H1 (cell line): ENCODE results near the gene SLC39A10. TPM values are rescaled to one million over a fixed set of nuclear protein-coding genes. Genes with fewer than 3 reads are reported as not detected.

ENCODE experiments used
- CTCF ChIA-PET: fragments of 300-600 bp; sonication (Branson Sonifier 250); formaldehyde crosslinking; loops from one replicate; lab custom pipeline; 2021; ENCODE audit not compliant: partially characterized antibody; lab: Charles Lee
- POLR2A ChIA-PET: fragments of 300-600 bp; sonication (Branson Sonifier 250); formaldehyde crosslinking; loops from one replicate; lab custom pipeline; 2021; ENCODE audit warnings: inconsistent platforms; ENCODE audit not compliant: partially characterized antibody; lab: Charles Lee
- DNase-seq, 2 experiments: peaks; one replicate each; pipeline versions ENCODE4 v3.0.0 to v3.0.0-alpha.2; 2010 to 2022; ENCODE audit warnings: low spot score in 2 of 2, low read depth in 1 of 2, mixed read lengths in 1 of 2
- FAIRE-seq: peaks from 2 replicates; lab custom pipeline; 2011; peaks lifted over from hg19 to GRCh38; lab: Jason Lieb, UNC
- H2AFZ ChIP-seq: 2 replicates; pipeline ENCODE4 v1.8.1; 2012; ENCODE audit warnings: low read length, inconsistent platforms
- H2AK5ac ChIP-seq: 2 replicates; pipeline ENCODE4 v1.6.1; 2013; ENCODE audit warnings: low read depth, low read length
- H2BK120ac ChIP-seq: replicated peaks from 2 replicates; pipeline ENCODE3; 2013; ENCODE audit warnings: low read depth, low read length, inconsistent platforms
- H2BK12ac ChIP-seq: 2 replicates; pipeline ENCODE4 v1.6.1; 2013; ENCODE audit warnings: low read depth, low read length
- H2BK15ac ChIP-seq: 2 replicates; pipeline ENCODE4 v1.6.1; 2013; ENCODE audit warnings: low read length
- H2BK20ac ChIP-seq: 2 replicates; pipeline ENCODE4 v1.6.1; 2013; ENCODE audit warnings: low read length
- H2BK5ac ChIP-seq: 2 replicates; pipeline ENCODE4 v1.6.1; 2013; ENCODE audit warnings: low read depth, low read length
- H3K14ac ChIP-seq: 2 replicates; pipeline ENCODE4 v1.6.1; 2013; ENCODE audit warnings: inconsistent platforms; ENCODE audit not compliant: insufficient read length
- H3K18ac ChIP-seq: 2 replicates; pipeline ENCODE4 v1.6.1; 2013; ENCODE audit warnings: low read length; ENCODE audit errors: extremely low read depth
- H3K23ac ChIP-seq: 2 replicates; pipeline ENCODE4 v1.6.1; 2013; ENCODE audit warnings: inconsistent platforms; ENCODE audit not compliant: insufficient read length
- H3K23me2 ChIP-seq: 2 replicates; pipeline ENCODE4 v1.6.1; 2013; ENCODE audit warnings: low read depth, low read length
- H3K27ac ChIP-seq: 2 replicates; pipeline ENCODE4 v1.6.1; 2011; ENCODE audit warnings: low read depth, low read length, inconsistent platforms
- H3K27me3 ChIP-seq, 4 experiments: replicated peaks in 1 of 4; 1 replicate in 1 of 4; 2 replicates in 3 of 4; pipeline versions ENCODE4 v1.6.1 to v1.8.1; 2011 to 2013; ENCODE audit warnings: low read length in 3 of 4, mild to moderate bottlenecking in 3 of 4, inconsistent platforms in 2 of 4, mixed read lengths in 2 of 4, moderate library complexity in 1 of 4; ENCODE audit not compliant: control insufficient read depth in 3 of 4, insufficient read depth in 3 of 4; ENCODE audit errors: extremely low read depth in 1 of 4
- H3K36me3 ChIP-seq, 4 experiments: 2 replicates each; pipeline versions ENCODE4 v1.6.1 to v1.8.1; 2011 to 2013; ENCODE audit warnings: mild to moderate bottlenecking in 4 of 4, low read length in 3 of 4, moderate library complexity in 2 of 4, control low read depth in 1 of 4, inconsistent platforms in 1 of 4; ENCODE audit not compliant: insufficient read depth in 4 of 4, control insufficient read depth in 2 of 4
- H3K4ac ChIP-seq: replicated peaks from 2 replicates; pipeline ENCODE3; 2013; ENCODE audit warnings: low read length, low read depth, mixed read lengths, inconsistent platforms; ENCODE audit not compliant: insufficient read length
- H3K4me1 ChIP-seq, 4 experiments: replicated peaks in 1 of 4; 1 replicate in 1 of 4; 2 replicates in 3 of 4; pipeline versions ENCODE4 v1.6.1 to v1.8.1; 2011 to 2013; ENCODE audit warnings: low read length in 3 of 4, inconsistent platforms in 2 of 4, mixed read lengths in 1 of 4; ENCODE audit not compliant: insufficient read depth in 4 of 4, control insufficient read depth in 3 of 4
- H3K4me2 ChIP-seq, 2 experiments: 2 replicates each; pipeline versions ENCODE4 v1.6.1 to v1.8.1; 2011 to 2013; ENCODE audit warnings: low read depth in 2 of 2, low read length in 2 of 2, control low read depth in 1 of 2, inconsistent platforms in 1 of 2, mild to moderate bottlenecking in 1 of 2; ENCODE audit not compliant: insufficient read depth in 1 of 2
- H3K4me3 ChIP-seq, 4 experiments: fragments of 200-600, 300-600 bp in 1 of 4; sonication (generic), shearing (Covaris generic), sonication (Bioruptor Twin) in 1 of 4; 2 replicates each; pipeline versions ENCODE4 v1.5.1 to v1.8.1; 2011 to 2016; ENCODE audit warnings: low read length in 4 of 4, low read depth in 3 of 4, control low read depth in 2 of 4, inconsistent platforms in 2 of 4, mild to moderate bottlenecking in 2 of 4, mixed read lengths in 1 of 4, moderate library complexity in 1 of 4; ENCODE audit not compliant: insufficient read depth in 2 of 4; ENCODE audit errors: extremely low read depth in 1 of 4
- H3K56ac ChIP-seq: replicated peaks from 2 replicates; pipeline ENCODE3; 2013; ENCODE audit warnings: low read depth, mild to moderate bottlenecking, mixed read lengths, low read length, inconsistent platforms; ENCODE audit not compliant: insufficient read length
- H3K79me1 ChIP-seq: 2 replicates; pipeline ENCODE4 v1.6.1; 2013; ENCODE audit warnings: low read depth, low read length, control low read depth
- H3K79me2 ChIP-seq, 2 experiments: 2 replicates each; pipeline versions ENCODE4 v1.6.1 to v1.8.1; 2012 to 2013; ENCODE audit warnings: low read length in 2 of 2, mild to moderate bottlenecking in 2 of 2, inconsistent platforms in 1 of 2; ENCODE audit not compliant: insufficient read depth in 2 of 2, control insufficient read depth in 1 of 2
- H3K9ac ChIP-seq, 4 experiments: replicated peaks in 1 of 4; 1 replicate in 1 of 4; 2 replicates in 3 of 4; pipeline versions ENCODE4 v1.6.1 to v1.8.1; 2011 to 2013; ENCODE audit warnings: low read depth in 3 of 4, low read length in 3 of 4, control low read depth in 2 of 4, mild to moderate bottlenecking in 2 of 4, moderate library complexity in 2 of 4, inconsistent platforms in 1 of 4; ENCODE audit errors: extremely low read depth in 1 of 4
- H3K9me3 ChIP-seq, 2 experiments: 2 replicates each; pipeline versions ENCODE4 v1.6.1 to v1.8.1; 2012 to 2013; ENCODE audit warnings: mild to moderate bottlenecking in 2 of 2, moderate library complexity in 2 of 2, control low read depth in 1 of 2, inconsistent platforms in 1 of 2, low read depth in 1 of 2, low read length in 1 of 2, mixed read lengths in 1 of 2; ENCODE audit not compliant: insufficient read depth in 2 of 2
- H4K20me1 ChIP-seq, 2 experiments: replicated peaks in 1 of 2; 2 replicates each; pipeline versions ENCODE3 to v1.8.1; 2011 to 2013; ENCODE audit warnings: inconsistent platforms in 2 of 2, low read length in 2 of 2, mild to moderate bottlenecking in 1 of 2; ENCODE audit not compliant: insufficient read depth in 2 of 2, control insufficient read depth in 1 of 2
- H4K5ac ChIP-seq: 2 replicates; pipeline ENCODE4 v1.6.1; 2013; ENCODE audit warnings: low read length, low read depth, mixed read lengths, inconsistent platforms; ENCODE audit not compliant: insufficient read length
- H4K8ac ChIP-seq: 2 replicates; pipeline ENCODE4 v1.8.0; 2013; ENCODE audit warnings: mild to moderate bottlenecking, moderate library complexity, low read length, inconsistent platforms; ENCODE audit not compliant: insufficient read depth; ENCODE audit errors: extremely low read depth
- H4K91ac ChIP-seq: replicated peaks from 2 replicates; pipeline ENCODE3; 2013; ENCODE audit warnings: low read length, mixed read lengths, inconsistent platforms; ENCODE audit not compliant: insufficient read length
- CHD2 ChIP-seq: IDR thresholded peaks from 2 replicates; pipeline ENCODE4 v1.6.1; 2012; ENCODE audit warnings: low read length, improper control_type of control experiment
- CREB1 ChIP-seq: IDR thresholded peaks from 2 replicates; pipeline ENCODE4 v1.6.1; 2012; ENCODE audit warnings: inconsistent platforms
- EP300 ChIP-seq, 2 experiments: IDR thresholded peaks; 1 replicate in 1 of 2; 2 replicates in 1 of 2; pipeline ENCODE4 v1.6.1; 2011 to 2012; ENCODE audit warnings: low read depth in 2 of 2, low read length in 2 of 2, mild to moderate bottlenecking in 2 of 2, borderline replicate concordance in 1 of 2, inconsistent platforms in 1 of 2, moderate library complexity in 1 of 2
- GTF2F1 ChIP-seq: IDR thresholded peaks from 2 replicates; pipeline ENCODE4 v1.6.1; 2012; ENCODE audit warnings: low read depth, low read length, improper control_type of control experiment, borderline replicate concordance
- RAD21 ChIP-seq, 2 experiments: IDR thresholded peaks in 1 of 2; conservative IDR thresholded peaks in 1 of 2; 2 replicates each; pipeline ENCODE4 v1.6.1; 2011; ENCODE audit warnings: low read depth in 2 of 2, low read length in 2 of 2, improper control_type of control experiment in 1 of 2, inconsistent platforms in 1 of 2, mild to moderate bottlenecking in 1 of 2, moderate library complexity in 1 of 2
- SAP30 ChIP-seq: fragments of 300-600 bp; sonication (generic); IDR thresholded peaks from 2 replicates; pipeline ENCODE4 v1.7.1; 2012; ENCODE audit warnings: low read length, moderate library complexity, mild to moderate bottlenecking, inconsistent platforms; ENCODE audit not compliant: insufficient read depth, insufficient replicate concordance
- SRF ChIP-seq: IDR thresholded peaks from 2 replicates; pipeline ENCODE4 v1.6.1; 2011; ENCODE audit warnings: mild to moderate bottlenecking, low read depth, low read length, moderate library complexity
- polyA plus RNA-seq, 7 experiments: library from polyadenylated mRNA; depleted of rRNA in 3 of 7; stranded (reverse) in 5 of 7; unstranded in 2 of 7; fragments of >200 nt in 5 of 7; fragments of 200-250 nt in 2 of 7; gene quantifications; 1 replicate in 5 of 7; 2 replicates in 1 of 7; 4 replicates in 1 of 7; pipeline versions ENCODE4 v1.2.1 to v1.2.3, GENCODE V29; 2011 to 2013; ENCODE audit warnings: missing spikeins in 2 of 7, mixed read lengths in 2 of 7
- total RNA-seq: library from RNA; stranded (reverse); fragmentation: NEBNext Ultra II Directional; extraction: Animal tissue kit (Norgen Biotek cat#: 25700); gene quantifications from 2 replicates; pipeline ENCODE4 v1.2.1, GENCODE V29; 2021
- TF ChIP-seq, protein P1 (sequence below), 3 experiments: IDR thresholded peaks; 1 replicate in 2 of 3; 2 replicates in 1 of 3; pipeline versions ENCODE4 v1.5.1 to v1.6.1; 2011; ENCODE audit warnings: low read length in 3 of 3, mild to moderate bottlenecking in 3 of 3, inconsistent platforms in 2 of 3, low read depth in 1 of 3, moderate library complexity in 1 of 3; ENCODE audit not compliant: insufficient read depth in 1 of 3; ENCODE audit errors: control extremely low read depth in 1 of 3
- TF ChIP-seq, protein P2 (sequence below): IDR thresholded peaks from 2 replicates; pipeline ENCODE4 v1.6.1; 2011; ENCODE audit warnings: low read length, improper control_type of control experiment
- TF ChIP-seq, protein P3 (sequence below): IDR thresholded peaks from 2 replicates; pipeline ENCODE4 v1.6.1; 2012; ENCODE audit warnings: inconsistent platforms

Gene SLC39A10
- total and polyA plus RNA-seq, 2 of the 8 experiments (the other 6 are each of a cell fraction or from before 2014, with no cell fraction given), result 68.1 to 234 TPM

DNA sequence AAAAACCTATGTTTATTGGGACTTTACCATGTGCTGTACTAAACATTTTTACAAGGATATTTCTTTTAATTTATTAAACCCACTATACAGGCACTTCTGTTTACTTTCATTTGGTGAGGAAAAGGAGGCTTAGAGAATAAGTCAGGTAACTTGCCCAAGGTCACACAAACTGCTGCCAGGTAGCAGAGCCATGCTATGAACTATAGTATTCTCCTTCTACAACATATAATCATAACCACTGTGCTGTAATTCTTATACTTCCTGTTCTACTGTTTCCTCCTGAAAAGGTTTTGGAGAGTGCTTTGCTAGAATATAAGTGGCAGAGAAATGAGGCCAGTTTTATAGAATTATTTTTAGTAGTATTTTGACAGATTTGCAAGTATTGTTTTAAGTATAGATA, 29.5 kb downstream of the SLC39A10 start:
- CTCF ChIA-PET, result interaction anchor here (4.9 kb wide), 1 partner anchor 13 kb away, joined by 26 read pairs; no protein-coding TSS in a partner anchor
- TF ChIP-seq, protein P1, sequence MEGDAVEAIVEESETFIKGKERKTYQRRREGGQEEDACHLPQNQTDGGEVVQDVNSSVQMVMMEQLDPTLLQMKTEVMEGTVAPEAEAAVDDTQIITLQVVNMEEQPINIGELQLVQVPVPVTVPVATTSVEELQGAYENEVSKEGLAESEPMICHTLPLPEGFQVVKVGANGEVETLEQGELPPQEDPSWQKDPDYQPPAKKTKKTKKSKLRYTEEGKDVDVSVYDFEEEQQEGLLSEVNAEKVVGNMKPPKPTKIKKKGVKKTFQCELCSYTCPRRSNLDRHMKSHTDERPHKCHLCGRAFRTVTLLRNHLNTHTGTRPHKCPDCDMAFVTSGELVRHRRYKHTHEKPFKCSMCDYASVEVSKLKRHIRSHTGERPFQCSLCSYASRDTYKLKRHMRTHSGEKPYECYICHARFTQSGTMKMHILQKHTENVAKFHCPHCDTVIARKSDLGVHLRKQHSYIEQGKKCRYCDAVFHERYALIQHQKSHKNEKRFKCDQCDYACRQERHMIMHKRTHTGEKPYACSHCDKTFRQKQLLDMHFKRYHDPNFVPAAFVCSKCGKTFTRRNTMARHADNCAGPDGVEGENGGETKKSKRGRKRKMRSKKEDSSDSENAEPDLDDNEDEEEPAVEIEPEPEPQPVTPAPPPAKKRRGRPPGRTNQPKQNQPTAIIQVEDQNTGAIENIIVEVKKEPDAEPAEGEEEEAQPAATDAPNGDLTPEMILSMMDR (IDR thresholded peaks at IDR 0.05; ENCODE audit: control extremely low read depth in 1 of 3, insufficient read depth in 1 of 3, low read depth in 1 of 3, low read length in 3 of 3), result no peak
- no peak for TF ChIP-seq SAP30
- TF ChIP-seq, protein P2, sequence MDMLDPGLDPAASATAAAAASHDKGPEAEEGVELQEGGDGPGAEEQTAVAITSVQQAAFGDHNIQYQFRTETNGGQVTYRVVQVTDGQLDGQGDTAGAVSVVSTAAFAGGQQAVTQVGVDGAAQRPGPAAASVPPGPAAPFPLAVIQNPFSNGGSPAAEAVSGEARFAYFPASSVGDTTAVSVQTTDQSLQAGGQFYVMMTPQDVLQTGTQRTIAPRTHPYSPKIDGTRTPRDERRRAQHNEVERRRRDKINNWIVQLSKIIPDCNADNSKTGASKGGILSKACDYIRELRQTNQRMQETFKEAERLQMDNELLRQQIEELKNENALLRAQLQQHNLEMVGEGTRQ, result no peak
- no peak for TF ChIP-seq EP300 (IDR thresholded peaks at IDR 0.05; ENCODE audit: borderline replicate concordance in 1 of 2, low read depth in 2 of 2, low read length in 2 of 2)
- TF ChIP-seq GTF2F1, result no peak
- TF ChIP-seq, protein P3, sequence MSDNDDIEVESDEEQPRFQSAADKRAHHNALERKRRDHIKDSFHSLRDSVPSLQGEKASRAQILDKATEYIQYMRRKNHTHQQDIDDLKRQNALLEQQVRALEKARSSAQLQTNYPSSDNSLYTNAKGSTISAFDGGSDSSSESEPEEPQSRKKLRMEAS, result no peak
- no peak for TF ChIP-seq RAD21 (IDR thresholded peaks at IDR 0.05 in 1 of 2, conservative IDR thresholded peaks at IDR 0.05 in 1 of 2; ENCODE audit: low read depth in 2 of 2, low read length in 2 of 2)
- no peak for TF ChIP-seq CHD2
- no peak for TF ChIP-seq SRF
- no peak for TF ChIP-seq CREB1

More for the DNA sequence above, 29.5 kb downstream of the SLC39A10 start:
- Histone ChIP-seq H2AFZ (no peak overlapping the region), H2BK12ac (no peak overlapping the region), H3K4me2 (no peak overlapping the region), H3K9ac (no peak overlapping the region), H3K27me3 (peaks cover 0 to 1% (median 0%) of the 10 kb centered on the region in 4 experiments; a peak in 1 of 7 replicates), H2BK20ac (no peak overlapping the region), H4K20me1 (peaks cover 0 to 3% of the 10 kb centered on the region in 2 experiments), H3K27ac (no peak overlapping the region), H3K9me3 (no peaks in the 10 kb centered on the region), H3K14ac (no peak overlapping the region), H3K4ac (no peak overlapping the region), H3K18ac (no peak overlapping the region), H2BK5ac (no peak overlapping the region), H4K8ac (no peak overlapping the region), H3K4me3 (no peak overlapping the region), H4K91ac (no peak overlapping the region), H3K23ac (no peak overlapping the region), H3K79me1 (peaks cover 2% of the 10 kb centered on the region; the same call in 1 of the 2 replicates), H4K5ac (no peak overlapping the region), H3K23me2 (no peaks in the 10 kb centered on the region), H3K56ac (no peak overlapping the region), H3K79me2 (peaks cover 0 to 85% of the 10 kb centered on the region in 2 experiments; a peak in 3 of 4 replicates), H2BK120ac (no peak overlapping the region), H2BK15ac (no peak overlapping the region), H3K4me1 (peaks cover 0 to 7% (median under 1%) of the 10 kb centered on the region in 4 experiments; a peak in 1 of 7 replicates), H3K36me3 (peaks cover 0 to 6% (median 0%) of the 10 kb centered on the region in 4 experiments; a peak in 3 of 8 replicates), H2AK5ac (no peak overlapping the region)
- POLR2A ChIA-PET, result no interaction called here
- FAIRE-seq (no peak), DNase-seq (no peak)
